Tibial artery (tissue), 4 donors: Measurements from ENCODE around the gene MYH15.

Experiments used
- DNase-seq, 2 donors: peaks; one replicate each; pipeline ENCODE4 v3.0.0-alpha.2; 2019
- H3K27ac ChIP-seq, 2 donors: fragments of 200-600 bp; sonication (generic) in 1 of 2; 1 replicate in 1 of 2; 2 replicates in 1 of 2; pipeline ENCODE4 v1.5.1; 2018 to 2019; ENCODE audit warnings: mild to moderate bottlenecking in 1 of 2
- H3K27me3 ChIP-seq, 2 donors: fragments of 200-600 bp; sonication (generic) in 1 of 2; one replicate each; pipeline versions ENCODE4 v1.5.1 to v1.6.0; 2016 to 2019
- H3K36me3 ChIP-seq, 3 donors: fragments of 200-600 bp; sonication (generic) in 2 of 3; one replicate each; pipeline ENCODE4 v1.5.1; 2016 to 2019; ENCODE audit warnings: mild to moderate bottlenecking in 2 of 3
- H3K4me1 ChIP-seq, 4 donors: fragments of 200-600 bp; sonication (generic) in 2 of 4; 1 replicate in 3 of 4; 2 replicates in 1 of 4; pipeline ENCODE4 v1.5.1; 2016 to 2019
- H3K4me3 ChIP-seq, 2 donors: fragments of 200-600 bp; sonication (generic) in 1 of 2; 1 replicate in 1 of 2; 2 replicates in 1 of 2; pipeline ENCODE4 v1.5.1; 2018 to 2019; ENCODE audit warnings: mild to moderate bottlenecking in 2 of 2
- H3K9me3 ChIP-seq, 3 donors: fragments of 200-600 bp; sonication (generic) in 1 of 3; one replicate each; pipeline ENCODE4 v1.5.1; 2016 to 2019
- CTCF ChIP-seq, 2 experiments: fragments of 200-600 bp in 1 of 2; fragments of 450-650 bp in 1 of 2; IDR thresholded peaks; one replicate each; pipeline ENCODE4 v1.5.1; 2017 to 2019; ENCODE audit warnings: antibody characterized with exemption in 2 of 2, mild to moderate bottlenecking in 1 of 2, moderate library complexity in 1 of 2
- intact Hi-C: fragments of 100-400 bp; cut with DNase I; formaldehyde crosslinking; loops from one replicate; pipeline ENCODE4 v1.15.0; 2023; ENCODE audit warnings: low total_unique reads

The MYH15 gene

GRCh38 chr3:108528459-108529252 lies 18.3 kb upstream of the MYH15 start:
- Histone ChIP-seq H3K9me3 (no peaks in the 10 kb centered on the region), H3K4me3 (no peak overlapping the region), H3K27ac (peak overlapping the region in 1 of 2 donors; percentile 44), H3K27me3 (no peaks in the 10 kb centered on the region), H3K4me1 (peaks cover 0 to 54% (median 2%) of the 10 kb centered on the region in 4 donors), H3K36me3 (no peaks in the 10 kb centered on the region)
- DNase-seq = no peak
- intact Hi-C loops = no loop called here
- no peak for TF ChIP-seq CTCF (IDR thresholded peaks at IDR 0.05)

GRCh38 chr3:108527817-108528216 lies 17.4 kb upstream of the MYH15 start:
- no peak for DNase-seq
- Histone ChIP-seq H3K4me3 (no peak overlapping the region), H3K36me3 (no peaks in the 10 kb centered on the region), H3K27me3 (no peaks in the 10 kb centered on the region), H3K4me1 (peaks cover 0 to 57% (median 2%) of the 10 kb centered on the region in 4 donors), H3K9me3 (no peaks in the 10 kb centered on the region), H3K27ac (peak overlapping the region; percentile 5 to 44)
- no peak for TF ChIP-seq CTCF (IDR thresholded peaks at IDR 0.05)
- intact Hi-C loops = no loop called here

GRCh38 chr3:108527109-108527508 lies 16.7 kb upstream of the MYH15 start:
- no peaks in the 10 kb centered on the region for H3K27me3 ChIP-seq
- no peak for DNase-seq
- no peaks in the 10 kb centered on the region for H3K9me3 ChIP-seq
- intact Hi-C loops = no loop called here
- H3K36me3 ChIP-seq = no peaks in the 10 kb centered on the region
- no peak for TF ChIP-seq CTCF (IDR thresholded peaks at IDR 0.05)
- H3K27ac ChIP-seq = peak overlapping the region in 1 of 2 donors; percentile 44
- peaks cover 0 to 57% (median 2%) of the 10 kb centered on the region in 4 donors for H3K4me1 ChIP-seq
- H3K4me3 ChIP-seq = no peak overlapping the region

GRCh38 chr3:108525971-108526370 lies 15.6 kb upstream of the MYH15 start:
- no peaks in the 10 kb centered on the region for H3K9me3 ChIP-seq
- peaks cover 0 to 57% (median 2%) of the 10 kb centered on the region in 4 donors for H3K4me1 ChIP-seq
- H3K27me3 ChIP-seq = no peaks in the 10 kb centered on the region
- H3K4me3 ChIP-seq = no peak overlapping the region
- no peaks in the 10 kb centered on the region for H3K36me3 ChIP-seq
- DNase-seq = no peak
- intact Hi-C loops = no loop called here
- no peak overlapping the region for H3K27ac ChIP-seq
- TF ChIP-seq CTCF (IDR thresholded peaks at IDR 0.05) = no peak

- Histone ChIP-seq H3K27ac (no peak overlapping the region), H3K27me3 (no peaks in the 10 kb centered on the region), H3K36me3 (no peaks in the 10 kb centered on the region), H3K4me3 (no peak overlapping the region), H3K9me3 (no peaks in the 10 kb centered on the region), H3K4me1 (peaks cover 0 to 57% (median 2%) of the 10 kb centered on the region in 4 donors)
- no peak for DNase-seq
- no peak for TF ChIP-seq CTCF (IDR thresholded peaks at IDR 0.05)
- intact Hi-C loops = no loop called here
These were observed 14.9 kb upstream of the MYH15 start for GRCh38 chr3:108525256-108525655.
